Measurements from ENCODE around the gene CFAP77.

CFAP77 gene

GRCh38 chr9:132584601-132585560 is 174.9 kb downstream of the CFAP77 start:
- no peak for DNase-seq

- no peak for DNase-seq
Measured at GRCh38 chr9:132585954-132586829, 176.2 kb downstream of the CFAP77 start.

GRCh38 chr9:132586830-132587591 is 177.0 kb downstream of the CFAP77 start:
- no peak for DNase-seq

DNA sequence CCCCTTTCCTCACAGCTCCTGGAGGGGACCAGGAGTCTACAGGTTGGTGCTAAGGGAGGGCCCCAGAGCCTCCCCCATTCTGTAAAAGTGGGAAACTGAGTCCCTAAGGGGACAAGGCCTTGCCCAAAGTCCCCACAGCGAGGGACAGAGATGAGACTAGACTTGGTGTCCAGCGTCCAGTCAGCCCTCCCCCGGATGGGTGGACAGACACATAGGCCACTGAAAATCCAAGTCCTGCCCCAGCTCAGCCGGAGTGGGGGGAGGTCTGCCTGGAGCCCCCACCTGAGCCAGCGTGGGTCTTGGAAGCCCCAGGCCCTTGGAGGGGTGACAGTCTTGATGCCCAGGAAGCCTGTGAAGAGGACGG is 177.6 kb downstream of the CFAP77 start:
- no peak for DNase-seq

DNA sequence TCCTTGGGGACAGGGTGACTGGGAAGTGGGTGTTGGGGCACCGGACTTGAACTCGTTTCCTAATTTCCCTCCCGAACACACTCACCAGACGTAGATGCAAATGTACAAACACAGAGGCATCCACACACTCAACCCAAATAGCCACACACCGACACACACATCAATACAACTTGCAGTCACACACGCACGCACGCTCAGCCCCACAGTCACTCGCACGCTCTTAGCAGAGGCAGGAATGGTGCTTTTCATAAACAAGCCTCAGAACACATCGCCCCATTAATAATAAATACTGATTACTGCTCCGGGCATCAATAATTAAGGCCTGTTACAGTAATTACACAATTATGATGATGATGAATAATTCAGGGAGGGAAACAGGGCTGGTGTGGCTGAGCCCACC is 178.1 kb downstream of the CFAP77 start:
- no peak for DNase-seq

DNA sequence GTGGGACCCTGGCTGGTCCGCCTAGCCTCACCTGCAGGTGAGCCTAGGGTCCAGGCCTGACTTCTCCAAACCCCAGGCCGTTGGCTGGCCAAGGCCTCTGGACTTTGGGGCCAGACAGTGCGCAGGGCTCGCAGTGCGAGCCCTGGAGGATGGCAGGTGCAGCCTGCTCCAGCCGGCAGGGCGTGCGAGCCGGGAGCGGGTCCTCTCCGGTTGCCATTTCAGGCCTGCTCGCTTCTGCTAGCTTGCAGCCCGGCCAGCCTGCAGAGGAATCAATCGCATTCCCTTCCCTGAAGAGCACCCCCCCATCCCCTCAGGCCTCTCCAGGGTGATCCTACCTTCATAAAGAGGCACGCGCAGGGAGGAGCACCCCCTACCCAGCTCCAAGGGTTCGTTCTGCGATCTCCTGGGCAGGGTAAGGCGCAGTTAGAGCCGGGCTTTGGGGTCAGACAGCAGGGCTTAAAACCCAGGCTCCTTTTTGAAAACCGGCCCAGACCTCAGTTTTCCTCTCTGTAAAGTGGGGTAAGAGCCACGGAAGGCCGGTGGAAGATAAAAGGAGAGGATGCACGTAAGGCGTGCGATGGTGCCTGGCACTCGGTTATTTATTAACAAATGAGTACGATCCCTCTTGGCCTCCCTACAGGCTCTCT is 178.6 kb downstream of the CFAP77 start:
- no peak for DNase-seq

DNA sequence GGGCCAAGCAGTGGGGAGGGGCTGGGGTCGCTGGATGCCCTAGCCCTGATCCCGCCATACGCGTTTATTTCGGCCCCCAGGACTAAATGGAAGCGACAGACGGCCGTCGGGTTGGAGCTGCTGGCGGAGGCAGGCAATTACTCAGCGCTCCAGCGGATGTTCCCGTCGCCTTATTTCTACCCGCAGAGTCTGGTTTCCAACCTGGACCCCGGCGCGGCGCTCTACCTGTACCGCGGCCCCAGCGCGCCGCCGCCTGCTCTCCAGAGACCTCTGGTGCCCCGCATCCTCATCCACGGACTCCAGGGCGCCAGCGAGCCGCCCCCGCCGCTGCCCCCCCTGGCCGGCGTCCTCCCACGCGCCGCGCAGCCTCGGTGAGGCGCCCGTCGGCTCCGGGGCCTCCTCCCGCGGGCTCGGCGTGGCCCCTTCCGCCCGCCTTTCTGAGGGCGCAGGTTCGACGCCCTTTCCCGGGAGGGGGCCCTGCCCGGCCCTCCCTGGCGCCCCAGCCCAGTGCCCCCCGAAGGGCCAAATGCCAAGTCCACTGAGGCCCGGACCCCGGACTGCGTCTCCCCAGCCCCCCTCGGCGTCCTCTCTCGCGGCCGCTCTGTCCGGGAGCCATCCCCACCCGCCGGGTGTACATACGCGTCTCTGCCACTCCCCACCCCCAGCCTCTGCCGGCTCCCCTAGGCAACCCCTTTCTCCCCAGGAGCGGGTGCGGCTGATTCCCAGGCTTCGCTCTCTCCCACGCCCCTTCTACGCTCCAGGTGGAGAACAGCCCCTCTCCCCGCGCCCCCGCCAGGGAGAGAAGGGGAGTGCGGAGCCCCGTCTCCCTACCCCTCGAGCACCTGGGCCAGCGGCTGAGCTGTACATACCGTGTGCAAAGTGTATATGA is 179.4 kb downstream of the CFAP77 start:
- DNase-seq: no peak

DNA sequence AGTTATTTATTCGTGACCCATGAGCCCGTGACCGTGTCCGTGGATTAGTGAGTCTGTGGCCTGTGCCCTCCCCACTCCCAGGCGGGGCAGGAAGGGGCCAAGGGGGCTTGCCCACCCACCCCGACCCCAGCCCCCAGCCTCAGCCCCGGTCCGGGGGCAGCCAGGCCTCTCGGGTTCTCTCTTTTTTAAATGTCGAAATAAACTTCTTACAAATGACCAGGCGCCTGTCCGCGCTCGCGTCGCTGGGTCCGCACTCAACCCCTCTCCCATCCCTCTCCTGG is 180.0 kb downstream of the CFAP77 start:
- DNase-seq: no peak

DNA sequence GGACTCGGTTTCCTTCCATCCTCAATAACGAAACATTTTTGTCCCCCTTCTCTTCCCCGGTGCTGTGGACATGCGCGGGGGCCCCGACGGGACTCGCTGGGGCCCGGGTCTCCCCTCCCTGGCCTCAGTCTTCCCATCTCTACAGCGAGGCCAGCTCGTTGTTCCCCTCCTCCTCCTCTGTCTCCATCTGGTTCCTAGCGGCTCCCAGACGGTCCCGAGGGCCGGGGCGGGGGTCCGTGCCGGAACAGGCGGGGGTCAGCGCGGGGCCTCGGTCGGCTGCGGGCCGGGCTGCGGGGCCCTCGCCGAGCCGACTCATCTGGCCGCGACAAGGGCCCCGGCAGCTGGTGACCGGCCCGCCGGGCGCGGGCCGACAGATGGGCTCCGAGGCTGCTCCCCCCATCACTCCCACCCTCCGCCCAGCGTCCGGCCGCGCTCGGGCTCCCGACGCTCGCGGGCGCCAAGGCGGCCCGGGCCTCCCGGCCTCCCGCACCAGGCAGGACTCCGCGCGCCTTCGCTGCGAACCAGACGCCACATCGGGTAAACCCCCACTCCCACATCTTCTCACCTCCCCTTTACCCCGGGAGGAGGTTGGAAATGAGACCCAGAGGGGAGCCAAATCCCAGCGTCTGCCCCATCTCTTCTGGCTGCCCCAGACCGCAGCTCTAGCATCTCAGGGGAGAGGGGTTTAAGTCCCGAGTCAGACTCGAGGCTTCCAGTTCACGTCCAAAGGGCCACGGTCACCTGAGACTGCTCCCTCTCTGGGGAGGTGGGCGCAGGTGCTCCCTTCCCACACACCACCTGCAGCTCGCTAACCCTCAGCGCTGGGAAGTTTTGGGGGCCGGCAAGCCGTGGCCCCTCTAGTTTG is 180.5 kb downstream of the CFAP77 start:
- DNase-seq: no peak

DNA sequence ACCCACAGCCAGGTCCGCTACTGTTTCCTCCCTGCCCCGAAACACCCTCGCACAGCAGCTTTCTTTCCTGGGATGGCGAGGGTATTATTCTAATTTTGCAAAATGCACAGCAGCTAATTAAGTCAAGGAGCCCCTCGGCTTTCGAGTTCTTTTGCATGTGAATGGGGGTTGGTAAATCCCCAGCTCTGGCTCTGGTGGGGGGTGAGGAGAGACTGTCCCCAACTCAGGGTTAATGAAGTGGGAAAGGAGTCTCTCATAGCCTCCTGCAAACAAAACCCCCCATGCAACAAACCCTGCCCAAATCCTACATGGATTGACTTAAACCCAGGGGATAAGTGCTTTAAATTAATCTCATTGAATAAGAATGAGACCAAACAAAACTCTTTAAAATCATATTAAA is 181.2 kb downstream of the CFAP77 start:
- DNase-seq: no peak

GRCh38 chr9:132591751-132592314 is 181.8 kb downstream of the CFAP77 start:
- no peak for DNase-seq

DNA sequence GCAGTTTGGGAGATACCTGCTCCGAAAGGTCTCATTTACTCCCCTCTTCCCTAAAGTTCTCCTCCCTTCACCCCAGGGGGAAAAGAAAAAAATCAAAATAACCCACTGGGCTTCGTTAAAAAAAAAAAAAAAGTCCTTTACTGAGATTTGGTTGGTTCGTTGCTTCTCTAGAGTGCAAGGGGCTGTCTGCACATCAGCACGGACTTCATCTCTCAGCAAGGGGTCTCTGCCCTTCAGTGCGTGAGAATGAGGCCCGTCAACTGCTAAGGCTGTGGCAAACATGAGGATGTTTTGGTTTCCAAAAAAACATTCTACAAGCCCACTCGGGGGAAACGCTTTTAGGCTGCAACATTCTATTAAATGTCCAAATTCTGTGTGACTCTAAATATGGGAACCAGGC is 182.4 kb downstream of the CFAP77 start:
- no peak for DNase-seq

DNA sequence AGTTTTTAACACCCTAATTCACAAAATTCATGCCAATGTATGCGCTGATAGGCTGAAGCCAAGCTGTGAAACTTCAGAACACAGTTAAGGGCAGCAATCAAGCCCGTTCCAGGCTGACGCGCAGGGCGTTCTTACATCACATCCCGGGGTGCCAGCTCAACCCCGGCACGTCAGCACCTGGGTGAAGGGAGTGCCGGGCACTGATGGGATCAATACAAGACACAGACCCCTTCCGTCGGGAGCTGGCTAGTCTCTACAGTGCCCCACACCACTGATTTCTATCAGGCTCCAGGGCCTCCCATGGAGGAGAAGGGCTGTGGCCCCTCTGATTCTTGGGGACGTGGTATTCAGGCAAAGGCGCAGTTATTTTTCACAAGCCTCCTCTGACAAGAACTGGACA is 184.4 kb downstream of the CFAP77 start:
- no peak for DNase-seq

GRCh38 chr9:132595319-132595718 is 185.3 kb downstream of the CFAP77 start:
- DNase-seq: no peak

- DNase-seq: no peak
Measured at GRCh38 chr9:132596200-132596599, 186.2 kb downstream of the CFAP77 start.

GRCh38 chr9:132597073-132597775 is 187.2 kb downstream of the CFAP77 start:
- DNase-seq: no peak

- no peak for DNase-seq
Measured at GRCh38 chr9:132600326-132600984, 190.4 kb downstream of the CFAP77 start.

GRCh38 chr9:132602207-132602606 is 192.2 kb downstream of the CFAP77 start:
- no peak for DNase-seq

GRCh38 chr9:132605387-132605786 is 195.4 kb downstream of the CFAP77 start:
- DNase-seq: no peak

All from hematopoietic multipotent progenitor cell treated with erythropoietin and hydrocortisone succinate and interleukin-3 and kit ligand, for 8 days (in vitro differentiated cells).